Umbilical cord (tissue), 2 donors: Measurements from ENCODE around the gene MARK2. TPM values are rescaled to one million over a fixed set of nuclear protein-coding genes. Genes with fewer than 3 reads are reported as not detected.

ENCODE experiments used
- DNase-seq: peaks from one replicate; pipeline ENCODE4 v3.0.0-alpha.2; 2015; ENCODE audit warnings: low spot score
- total RNA-seq: library from RNA; depleted of rRNA; stranded (reverse); fragments of >200 nt; gene quantifications from one replicate; pipeline ENCODE4 v1.2.3, GENCODE V29; 2014; ENCODE audit warnings: low replicate concordance; ENCODE audit not compliant: insufficient read depth

MARK2 gene
- total RNA-seq, 1 donor from 2014 or later: 10.8 TPM

DNA sequence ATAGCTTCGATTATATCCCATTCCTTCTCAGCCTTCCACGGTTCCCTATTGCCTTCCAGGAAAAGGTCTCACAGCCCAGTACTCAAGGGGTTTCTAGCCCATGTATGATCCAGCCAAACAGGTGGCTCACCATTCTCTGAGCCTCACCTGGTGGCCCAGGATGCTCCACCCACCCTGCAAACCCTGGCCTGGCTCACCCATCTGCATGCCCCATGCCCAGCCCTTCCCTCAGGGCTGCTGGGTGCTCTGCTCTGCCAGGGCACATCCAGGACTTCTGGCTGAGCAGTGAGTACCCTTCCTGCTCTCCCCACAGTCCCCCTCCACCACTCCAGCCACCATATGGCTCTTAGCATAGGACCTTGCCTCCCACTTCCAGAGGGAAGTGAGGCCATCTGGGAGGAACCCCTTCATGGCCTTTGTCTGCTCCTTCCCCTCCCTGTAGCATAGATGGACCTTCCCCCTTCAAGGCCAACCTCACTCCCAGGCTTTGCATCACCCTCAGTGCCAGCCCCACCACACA is 83.8 kb downstream of the MARK2 start:
- DNase-seq: no peak

DNA sequence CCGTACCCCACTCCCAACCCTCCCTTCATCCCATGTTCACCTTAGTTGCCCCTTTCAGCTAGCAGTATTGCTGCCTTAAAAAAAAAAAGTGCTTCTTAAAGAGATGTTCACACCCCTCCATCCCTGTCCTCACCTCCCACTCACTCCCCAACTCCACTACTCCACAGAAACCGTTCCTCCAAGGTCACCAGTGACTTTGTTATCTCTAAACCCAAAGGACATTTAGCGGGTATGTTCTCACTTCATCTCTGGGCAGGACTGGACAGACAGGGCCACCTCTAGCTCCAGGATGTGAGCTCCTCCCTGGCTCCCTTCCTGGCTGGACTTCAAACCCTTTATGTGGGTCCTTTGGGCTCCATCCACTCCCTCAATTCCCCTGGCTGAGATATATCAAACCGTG is 84.4 kb downstream of the MARK2 start:
- no peak for DNase-seq

DNA sequence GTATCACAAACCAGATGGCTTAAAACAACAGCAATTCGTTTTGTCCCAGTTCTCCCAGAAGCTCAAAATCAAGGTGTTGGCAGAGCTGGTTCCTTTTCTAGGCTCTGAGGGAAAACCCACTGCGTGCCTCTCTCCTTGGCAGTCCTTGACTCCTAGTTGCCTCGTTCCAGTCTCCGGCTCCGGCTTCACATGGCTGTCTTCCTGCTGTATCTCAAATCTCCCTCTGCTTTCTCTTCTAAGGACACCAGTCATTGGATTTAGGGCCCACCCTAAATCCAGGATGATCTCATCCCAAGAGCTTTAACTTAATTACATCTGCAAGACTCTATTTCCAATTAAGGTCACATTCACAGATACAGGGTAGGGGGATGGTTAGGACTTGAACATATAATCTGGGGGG is 90.7 kb downstream of the MARK2 start:
- DNase-seq: no peak

DNA sequence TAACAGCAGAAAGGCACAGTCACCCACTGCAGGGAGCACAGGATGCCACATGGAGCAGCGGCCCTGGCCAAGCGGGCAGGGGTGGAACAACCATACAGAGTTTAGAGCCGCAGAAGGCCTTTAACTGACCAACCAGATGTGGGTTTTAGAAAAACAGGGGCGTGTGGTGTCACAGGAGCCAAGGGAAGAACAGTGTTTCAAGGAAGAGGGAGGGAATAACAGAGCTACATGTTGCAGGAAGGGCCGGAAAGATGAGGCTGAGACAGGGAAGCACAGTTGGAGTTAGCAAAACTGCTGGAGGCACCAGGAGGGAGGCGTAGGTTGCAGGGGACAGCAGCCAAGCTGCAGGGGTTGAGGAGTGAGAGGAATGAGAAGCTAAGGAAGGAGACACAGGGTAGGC is 92.1 kb downstream of the MARK2 start:
- peak; percentile 71 for DNase-seq

DNA sequence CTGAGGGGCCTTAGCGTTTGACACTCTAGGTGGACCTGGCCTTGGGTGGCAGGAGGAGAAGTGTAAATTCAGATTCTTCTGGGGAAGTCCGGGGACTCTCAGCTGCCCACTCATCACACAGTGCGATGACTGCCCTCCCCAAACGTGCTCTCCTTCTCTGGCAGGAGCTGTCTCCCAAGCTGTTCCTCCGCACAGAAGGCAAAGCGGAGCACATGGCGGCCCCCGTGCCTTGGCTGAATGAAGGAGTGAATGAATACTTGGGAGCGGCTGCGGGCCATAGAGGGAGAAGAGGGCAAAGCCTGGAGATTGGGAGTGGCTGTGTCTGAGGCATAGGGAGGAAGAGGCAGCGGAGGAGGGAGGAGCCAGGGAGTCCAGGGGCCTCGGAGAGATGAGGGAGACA is 93.0 kb downstream of the MARK2 start:
- no peak for DNase-seq

DNA sequence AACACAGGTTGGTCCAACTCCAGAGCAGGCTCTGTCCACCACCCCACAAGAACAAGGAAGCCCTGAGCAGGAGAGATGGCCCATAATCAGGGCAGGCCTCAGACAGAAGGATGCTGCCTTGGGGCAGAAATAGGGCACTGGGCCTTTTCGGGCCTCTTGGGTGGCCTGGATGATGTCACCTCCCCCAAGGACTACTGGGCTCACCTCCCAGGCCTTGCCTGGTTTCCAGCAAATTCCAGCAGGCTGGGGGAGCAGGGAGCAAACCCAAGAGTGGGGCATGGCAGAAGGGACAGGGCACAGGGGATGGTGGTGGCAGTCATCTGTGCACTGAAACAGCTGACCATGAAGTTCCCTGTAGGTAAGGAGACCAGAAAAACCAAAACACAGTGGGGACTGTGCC is 94.5 kb downstream of the MARK2 start:
- no peak for DNase-seq

DNA sequence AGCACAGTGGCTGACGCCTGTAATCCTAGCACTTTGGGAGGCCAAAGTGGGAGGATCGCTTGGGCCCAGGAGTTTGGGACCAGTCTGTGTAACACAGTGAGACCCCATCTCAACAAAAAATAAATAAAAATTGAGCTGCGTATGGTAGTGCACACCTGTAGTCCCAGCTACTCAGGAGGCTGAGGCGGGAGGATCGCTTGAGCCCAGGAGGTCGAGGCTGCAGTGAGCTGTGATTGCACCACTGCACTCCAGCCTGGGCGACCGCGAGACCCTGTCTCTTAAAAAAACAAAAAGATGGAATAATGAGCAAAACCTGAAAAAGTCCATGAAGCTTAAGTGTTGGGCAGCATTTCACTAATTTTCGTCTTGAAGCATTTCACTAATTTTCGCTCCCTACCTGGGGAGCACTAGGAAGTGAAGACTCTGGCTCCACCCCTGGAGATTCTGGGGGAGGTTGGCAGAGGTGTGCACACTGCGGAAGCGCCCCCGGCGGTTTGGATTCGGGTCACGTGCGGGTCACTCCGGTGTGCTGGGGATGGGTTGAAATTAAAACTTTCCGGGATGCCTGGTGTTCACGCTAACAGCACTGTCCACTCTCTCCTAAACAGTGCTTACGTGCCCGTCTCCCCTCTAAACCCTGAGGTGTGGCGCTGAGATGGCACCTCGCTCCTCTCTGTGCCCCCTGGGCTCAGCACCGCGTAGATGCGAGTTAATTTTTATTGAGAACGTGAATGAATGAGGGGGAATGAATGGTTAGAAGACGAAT is 99.0 kb downstream of the MARK2 start:
- no peak for DNase-seq

DNA sequence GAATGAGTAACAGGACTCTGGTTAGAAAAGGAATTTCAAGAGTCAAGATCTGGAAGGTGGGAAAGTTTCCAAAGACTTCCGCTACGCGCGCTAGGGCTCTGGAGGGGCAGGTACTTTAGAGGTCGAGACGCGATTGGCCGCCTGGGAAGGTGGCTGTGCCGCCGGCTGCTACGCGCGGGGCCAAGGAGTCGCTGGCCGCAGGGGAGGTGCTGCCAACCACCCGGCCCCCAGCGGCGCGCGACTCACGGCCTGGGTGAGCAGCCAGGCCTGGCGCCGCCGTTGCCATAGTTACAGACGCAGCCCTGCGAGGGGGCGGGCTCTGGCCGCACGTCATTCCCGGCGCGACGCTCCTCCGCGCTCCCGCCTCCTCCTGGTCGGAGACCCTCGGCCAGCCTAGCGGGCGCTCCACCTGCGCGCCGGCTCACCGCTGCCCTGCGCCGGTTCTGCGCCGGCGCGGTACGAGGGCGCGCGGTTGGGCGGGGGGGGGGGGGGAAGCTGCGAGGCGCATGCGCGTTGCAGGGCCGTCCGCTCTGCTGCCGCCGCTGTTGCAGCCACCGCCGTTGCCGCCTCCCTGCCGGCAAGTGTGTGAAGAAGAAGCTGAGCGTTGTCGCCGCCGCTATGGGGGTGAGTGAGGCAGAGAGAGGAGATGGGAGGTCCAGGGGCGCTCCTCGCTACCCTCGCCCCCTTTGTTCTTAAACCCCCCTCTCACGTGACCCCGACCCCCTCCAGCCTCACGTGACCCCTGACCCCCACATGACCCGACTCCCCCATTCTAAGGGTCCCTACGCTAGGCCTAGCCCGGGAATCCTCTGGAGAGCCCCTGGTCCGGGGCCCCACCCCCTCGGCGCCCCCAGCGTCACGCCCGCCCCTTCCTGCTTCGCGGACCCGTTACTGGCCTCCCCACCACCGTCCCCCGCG is 99.8 kb downstream of the MARK2 start, which contains the start of gene NAA40:
TSS of gene NAA40 (plus strand) at position 524 of the 918 bp plus-strand sequence. CDS start at position 619, 95 bp downstream.
- peak; percentile 93 for DNase-seq

DNA sequence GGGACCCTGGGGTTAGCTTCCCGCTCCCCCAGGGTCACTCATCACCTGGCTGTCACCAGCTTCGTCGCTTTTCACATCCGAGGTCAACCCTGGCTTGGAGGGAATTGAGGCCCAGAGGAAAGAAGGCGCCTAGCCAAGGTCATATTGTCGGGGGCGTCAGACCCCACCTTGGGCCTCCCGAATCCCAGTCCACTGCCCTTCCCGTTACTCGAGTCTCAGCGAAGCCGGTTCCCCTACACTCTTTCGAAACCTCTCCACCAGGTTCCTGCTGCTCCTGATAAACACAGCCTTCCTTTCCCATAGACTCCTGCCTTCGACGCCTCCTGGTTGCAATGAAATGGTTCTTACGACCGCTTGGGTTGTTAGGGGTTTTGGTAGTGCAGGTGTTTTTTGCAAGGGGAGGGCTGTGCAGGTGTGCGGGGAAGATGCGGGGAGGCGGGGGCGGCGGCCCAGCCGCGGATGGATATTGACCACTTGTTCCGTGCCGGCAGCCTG is 100.5 kb downstream of the MARK2 start:
- DNase-seq: no peak

DNA sequence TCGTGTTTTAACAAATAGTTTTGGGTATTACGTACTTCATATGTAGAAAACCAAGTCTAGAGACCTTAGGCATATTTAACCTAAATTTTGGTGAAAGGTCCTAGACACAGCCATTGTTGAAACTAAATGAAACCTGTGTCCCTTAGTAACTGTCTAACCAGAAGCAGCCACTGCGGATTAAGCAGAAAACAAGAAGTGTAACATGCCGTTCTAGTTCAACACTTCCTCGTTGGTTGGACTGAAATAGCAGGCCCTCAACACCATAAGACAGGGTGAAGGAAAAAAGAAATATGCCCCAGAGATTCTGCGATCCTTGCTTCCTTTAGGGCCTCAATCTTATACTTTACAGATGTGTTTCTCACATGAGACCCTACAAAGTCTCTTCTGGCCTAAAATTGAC is 101.9 kb downstream of the MARK2 start:
- no peak for DNase-seq

DNA sequence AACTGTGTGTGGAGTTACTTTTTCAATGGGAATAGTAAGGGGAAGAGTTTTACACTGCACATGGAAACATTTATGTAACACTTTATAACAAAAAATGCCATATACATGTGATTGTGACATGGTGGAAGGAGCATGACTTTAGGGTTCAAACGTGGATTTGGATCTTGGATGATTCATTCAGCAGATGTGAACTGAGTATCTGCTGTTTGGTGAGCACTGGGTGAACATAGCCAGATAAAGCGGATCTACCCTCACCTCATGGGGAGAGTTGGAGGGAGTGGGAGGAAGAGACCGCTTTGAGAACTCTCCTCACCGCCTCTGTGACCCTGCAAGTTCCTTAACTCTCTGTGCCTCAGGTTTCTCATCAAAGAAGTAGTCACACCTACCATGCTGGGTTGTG is 103.0 kb downstream of the MARK2 start:
- DNase-seq: no peak

DNA sequence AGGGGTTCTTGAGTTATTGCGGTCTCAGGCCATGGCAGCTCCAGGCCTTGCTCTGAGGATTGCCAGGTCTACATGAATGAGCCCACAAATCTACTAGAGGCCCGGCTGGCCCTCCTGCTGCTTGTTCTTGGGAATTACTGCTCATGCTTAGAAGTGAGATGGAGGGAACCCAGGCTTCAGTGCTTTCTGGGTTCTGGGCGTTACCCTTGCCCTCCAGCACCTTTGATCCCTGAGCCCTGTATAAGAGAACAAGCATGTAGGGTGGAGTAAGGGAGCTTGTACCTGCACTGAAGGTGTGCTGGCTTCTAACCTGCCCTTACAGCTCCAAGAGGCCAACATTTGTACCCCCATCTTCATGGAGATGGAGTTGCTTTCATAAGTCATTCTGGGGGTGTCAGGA is 103.9 kb downstream of the MARK2 start:
- DNase-seq: no peak

DNA sequence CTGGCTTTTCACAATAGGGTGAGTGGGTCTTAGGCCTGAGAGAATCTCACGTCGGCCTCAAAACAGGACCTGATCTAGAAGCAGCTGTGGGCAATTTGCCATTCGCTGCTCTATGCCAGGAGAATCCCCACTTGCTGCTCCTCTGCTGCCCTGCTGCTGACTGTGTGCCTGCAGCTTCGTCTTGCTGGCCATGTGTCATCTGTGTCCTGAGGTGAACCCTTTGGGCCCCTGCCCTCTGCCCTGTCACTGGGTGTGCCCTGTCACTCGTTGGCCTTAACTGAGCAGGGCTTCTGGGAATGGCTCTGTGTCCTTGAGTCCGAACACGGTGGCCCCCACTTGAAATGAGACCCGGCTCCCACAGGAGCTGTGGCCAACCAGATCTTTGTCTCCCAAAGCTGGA is 106.1 kb downstream of the MARK2 start:
- no peak for DNase-seq

DNA sequence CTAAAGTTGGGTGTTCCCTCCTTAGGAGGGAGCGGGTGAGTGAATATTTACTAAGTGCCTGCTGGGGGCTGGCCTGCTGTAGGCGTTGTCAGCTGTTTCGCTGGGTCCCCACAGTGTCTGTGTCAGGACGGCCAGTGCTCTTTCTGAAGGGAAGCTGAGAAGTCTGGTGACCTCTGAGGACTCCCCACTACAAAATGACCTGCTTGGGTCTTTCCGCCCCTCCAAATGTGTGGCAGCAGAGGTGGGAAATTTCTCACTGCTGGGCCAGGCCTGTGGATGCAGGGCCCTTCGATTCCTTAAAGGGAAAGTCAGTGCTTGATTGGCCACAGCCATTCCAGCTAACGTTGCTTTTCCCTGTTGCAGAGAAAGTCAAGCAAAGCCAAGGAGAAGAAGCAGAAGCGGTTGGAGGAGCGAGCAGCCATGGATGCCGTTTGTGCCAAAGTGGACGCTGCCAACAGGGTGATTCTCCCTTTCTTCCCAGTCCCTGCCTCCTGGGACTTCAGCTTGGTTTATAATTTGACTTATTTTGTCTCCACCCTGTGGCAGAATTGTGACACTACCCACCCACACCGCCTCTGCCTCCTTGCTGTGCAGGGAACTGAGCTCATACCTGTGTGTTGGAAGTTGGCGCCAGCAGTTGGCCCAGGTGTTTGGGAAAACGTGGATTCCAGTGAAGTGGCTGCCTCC is 106.7 kb downstream of the MARK2 start:
- DNase-seq: peak; percentile 80

DNA sequence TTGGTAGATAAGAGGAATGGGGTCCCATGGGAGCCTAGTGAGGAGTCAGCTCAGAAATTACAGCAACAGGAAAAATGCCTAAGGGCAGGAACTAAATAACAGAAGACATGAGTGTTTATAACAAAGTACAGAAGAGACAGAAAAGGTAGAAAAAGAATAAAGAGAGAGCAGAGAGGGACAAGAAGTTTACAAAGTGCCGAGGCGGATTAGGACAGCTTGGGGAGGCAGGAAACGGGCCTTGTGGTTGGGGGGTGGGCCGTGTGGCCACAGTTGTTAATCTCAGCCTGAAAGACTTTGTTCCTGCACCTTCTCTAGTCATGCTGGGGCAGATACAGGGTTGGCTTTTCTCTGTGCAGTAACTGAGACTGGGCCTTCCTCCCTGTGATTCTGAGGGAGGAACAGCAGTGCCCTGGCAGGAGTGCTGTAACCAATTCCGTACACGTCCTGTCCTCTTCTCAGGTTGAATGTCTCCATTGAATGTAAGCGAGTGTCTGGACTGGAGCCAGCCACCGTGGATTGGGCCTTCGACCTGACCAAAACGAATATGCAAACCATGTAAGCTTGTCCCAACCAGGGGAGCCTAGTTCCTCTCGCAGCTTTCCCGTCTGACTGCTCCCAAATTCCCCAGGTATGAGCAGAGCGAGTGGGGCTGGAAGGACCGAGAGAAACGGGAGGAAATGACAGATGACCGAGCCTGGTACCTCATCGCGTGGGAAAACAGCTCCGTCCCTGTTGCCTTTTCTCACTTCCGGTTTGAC is 113.0 kb downstream of the MARK2 start:
- no peak for DNase-seq

DNA sequence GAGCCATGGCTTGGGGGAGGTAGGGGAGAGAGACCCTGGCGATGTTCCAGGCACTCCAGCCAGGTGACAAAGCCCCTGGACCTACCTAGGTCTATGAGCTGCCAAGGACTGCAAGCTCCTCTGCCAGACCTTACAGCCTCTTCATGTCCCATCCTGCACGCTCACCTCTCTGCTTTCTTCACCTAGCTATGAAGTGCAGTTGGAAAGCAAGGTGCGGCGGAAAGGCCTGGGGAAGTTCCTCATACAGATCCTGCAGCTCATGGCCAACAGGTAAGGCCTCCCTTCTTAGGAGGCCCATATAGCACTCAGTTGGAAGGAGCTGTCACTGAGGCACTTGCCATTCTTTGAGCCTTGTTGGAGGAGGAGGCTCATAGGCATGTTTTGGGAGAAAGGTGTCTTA is 113.7 kb downstream of the MARK2 start:
- no peak for DNase-seq

DNA sequence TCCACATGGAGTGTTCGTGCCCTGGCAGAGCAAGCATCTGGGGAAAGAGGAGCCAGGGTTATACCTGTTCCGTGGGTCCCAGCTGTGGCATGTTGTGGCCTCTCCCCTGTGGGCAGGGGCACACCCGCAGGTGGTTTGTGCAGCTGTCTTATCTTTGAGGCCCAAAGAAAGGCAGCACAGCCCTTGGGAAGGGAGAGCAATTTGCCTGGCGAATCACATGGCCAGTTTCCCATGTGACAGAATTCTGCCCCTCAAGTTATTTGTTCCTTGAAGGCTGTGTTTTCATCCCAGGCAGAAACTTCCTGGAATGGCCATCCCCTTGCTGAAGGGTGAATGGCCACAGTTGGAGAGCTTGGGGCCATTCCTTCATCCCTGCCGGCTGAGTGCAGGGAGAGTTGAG is 119.1 kb downstream of the MARK2 start:
- no peak for DNase-seq
